IgD-negative memory B cell (primary cell): ENCODE measurements around the gene TBPL1. TPM values are rescaled to one million over a fixed set of nuclear protein-coding genes. Genes with fewer than 3 reads are reported as not detected.

Experiments used
- H3K27ac Mint-ChIP-seq, 3 donors: one replicate each; pipeline ENCODE4 v1.8.0; 2020 to 2022; ENCODE audit warnings: mild to moderate bottlenecking in 3 of 3, mixed read lengths in 3 of 3, moderate library complexity in 1 of 3
- H3K27me3 Mint-ChIP-seq: one replicate; pipeline ENCODE4 v1.8.0; 2021; ENCODE audit warnings: mixed read lengths
- H3K36me3 Mint-ChIP-seq: one replicate; pipeline ENCODE4 v1.8.0; 2020; ENCODE audit warnings: mild to moderate bottlenecking, mixed read lengths
- H3K4me1 Mint-ChIP-seq, 3 donors: one replicate each; pipeline ENCODE4 v1.8.0; 2020 to 2022; ENCODE audit warnings: mixed read lengths in 3 of 3, mild to moderate bottlenecking in 1 of 3
- H3K4me3 Mint-ChIP-seq, 4 donors: one replicate each; pipeline ENCODE4 v1.8.0; 2020 to 2022; ENCODE audit warnings: mild to moderate bottlenecking in 4 of 4, mixed read lengths in 4 of 4, moderate library complexity in 3 of 4
- H3K9me3 Mint-ChIP-seq, 3 donors: one replicate each; pipeline ENCODE4 v1.8.0; 2020 to 2021; ENCODE audit warnings: mixed read lengths in 3 of 3, mild to moderate bottlenecking in 1 of 3
- polyA plus RNA-seq: library from polyadenylated mRNA; unstranded; fragments of 300-500 nt; fragmentation: Illumina TruSeq; gene quantifications from one replicate; pipeline ENCODE4 v1.2.3, GENCODE V29; 2021

The TBPL1 gene
- polyA plus RNA-seq, 1 donor from 2014 or later: 56.3 TPM

- Mint-ChIP-seq H3K36me3 (no peaks in the 10 kb centered on the region), H3K4me3 (no peak overlapping the region), H3K4me1 (no peaks in the 10 kb centered on the region), H3K27me3 (no peaks in the 10 kb centered on the region), H3K27ac (no peak overlapping the region), H3K9me3 (no peaks in the 10 kb centered on the region)
Measured at GRCh38 chr6:133945158-133945557, 7.9 kb upstream of the TBPL1 start.

DNA sequence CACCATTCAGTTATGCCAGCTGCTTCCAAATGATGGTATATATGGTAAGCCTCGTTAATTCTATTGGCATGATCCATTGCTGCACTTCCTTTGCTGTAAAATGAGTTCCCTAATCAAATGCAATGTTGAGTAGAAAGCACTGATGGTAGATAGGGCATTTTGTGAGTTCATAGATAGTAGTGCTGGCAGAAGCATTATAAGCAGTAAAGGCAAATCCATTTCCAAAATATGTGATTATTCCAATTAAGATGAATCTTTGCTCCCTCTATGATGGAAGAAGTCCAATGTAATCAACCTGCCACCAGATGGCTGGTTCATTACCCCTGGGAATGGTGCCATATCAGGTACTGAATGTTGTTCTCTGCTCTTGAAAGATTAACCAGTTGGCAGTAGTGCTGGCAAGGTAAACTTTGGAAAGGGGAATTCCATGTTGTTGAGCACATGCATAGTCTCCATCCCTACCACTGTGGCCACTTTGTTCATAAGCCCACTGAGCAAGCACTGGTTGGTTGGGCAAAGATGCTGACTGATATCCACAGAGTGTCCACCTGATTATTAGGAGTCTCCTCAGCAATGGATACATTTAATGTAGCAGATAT lies 5.6 kb upstream of the TBPL1 start:
- Mint-ChIP-seq H3K27ac (no peak overlapping the region), H3K9me3 (no peaks in the 10 kb centered on the region), H3K27me3 (no peaks in the 10 kb centered on the region), H3K4me1 (peaks cover 4 to 7% (median 5%) of the 10 kb centered on the region in 3 donors), H3K36me3 (no peaks in the 10 kb centered on the region), H3K4me3 (no peak overlapping the region)

DNA sequence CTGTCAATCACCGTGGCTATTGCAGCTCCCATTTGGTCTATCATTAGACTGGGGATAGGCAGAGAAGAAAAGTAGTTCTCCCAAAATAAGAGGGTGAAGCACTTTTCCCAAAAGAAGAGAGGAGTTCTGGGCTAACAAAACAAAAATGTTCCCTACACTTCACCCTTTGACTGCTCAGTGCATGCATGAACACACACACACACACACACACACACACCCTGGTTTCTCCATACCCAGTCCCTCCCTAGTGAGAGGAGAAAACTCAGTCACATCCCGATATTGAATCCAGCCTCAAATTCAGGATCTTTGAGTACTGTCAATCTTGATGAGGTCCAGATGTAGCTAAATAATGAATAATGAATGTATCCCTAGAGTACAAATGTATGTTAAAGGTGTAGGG lies 4.6 kb upstream of the TBPL1 start:
- no peak overlapping the region for H3K27ac Mint-ChIP-seq
- H3K27me3 Mint-ChIP-seq: no peaks in the 10 kb centered on the region
- H3K36me3 Mint-ChIP-seq: no peaks in the 10 kb centered on the region
- H3K4me1 Mint-ChIP-seq: peaks cover 4 to 12% (median 7%) of the 10 kb centered on the region in 3 donors
- H3K9me3 Mint-ChIP-seq: no peaks in the 10 kb centered on the region
- no peak overlapping the region for H3K4me3 Mint-ChIP-seq

- peak overlapping the region; percentile 92 to 98 (median 94) for H3K4me3 Mint-ChIP-seq
- H3K36me3 Mint-ChIP-seq: no peaks in the 10 kb centered on the region
- peak overlapping the region; percentile 82 to 92 (median 84) for H3K27ac Mint-ChIP-seq
- peaks cover 19 to 31% (median 26%) of the 10 kb centered on the region in 3 donors for H3K4me1 Mint-ChIP-seq
- H3K9me3 Mint-ChIP-seq: no peaks in the 10 kb centered on the region
- no peaks in the 10 kb centered on the region for H3K27me3 Mint-ChIP-seq
Measured at GRCh38 chr6:133951227-133951626, 1.8 kb upstream of the TBPL1 start.

GRCh38 chr6:133951881-133952814 lies 876 bp upstream of the TBPL1 start:
- H3K27ac Mint-ChIP-seq: peak overlapping the region; percentile 82 to 97 (median 92)
- H3K9me3 Mint-ChIP-seq: no peaks in the 10 kb centered on the region
- peaks cover 29 to 40% (median 34%) of the 10 kb centered on the region in 3 donors for H3K4me1 Mint-ChIP-seq
- no peaks in the 10 kb centered on the region for H3K27me3 Mint-ChIP-seq
- peak overlapping the region; percentile 92 to 99 (median 98) for H3K4me3 Mint-ChIP-seq
- H3K36me3 Mint-ChIP-seq: no peaks in the 10 kb centered on the region

- no peaks in the 10 kb centered on the region for H3K27me3 Mint-ChIP-seq
- H3K9me3 Mint-ChIP-seq: no peaks in the 10 kb centered on the region
Measured at GRCh38 chr6:133953634-133954415, 801 bp downstream of the TBPL1 start.

GRCh38 chr6:133954657-133955576 lies 1.9 kb downstream of the TBPL1 start:
- Mint-ChIP-seq H3K9me3 (no peaks in the 10 kb centered on the region), H3K27me3 (no peaks in the 10 kb centered on the region), H3K4me1 (peaks cover 42 to 60% (median 52%) of the 10 kb centered on the region in 3 donors), H3K27ac (peak overlapping the region in 2 of 3 donors; percentile 54 to 82), H3K4me3 (peak overlapping the region; percentile 38 to 99 (median 95)), H3K36me3 (no peaks in the 10 kb centered on the region)

More at GRCh38 chr6:133953634-133954415, 801 bp downstream of the TBPL1 start:
- H3K4me1 Mint-ChIP-seq: peaks cover 35 to 53% (median 46%) of the 10 kb centered on the region in 3 donors
- no peaks in the 10 kb centered on the region for H3K36me3 Mint-ChIP-seq
- peak overlapping the region; percentile 92 to 99 (median 98) for H3K4me3 Mint-ChIP-seq
- H3K27ac Mint-ChIP-seq: peak overlapping the region in 2 of 3 donors; percentile 82 to 92

DNA sequence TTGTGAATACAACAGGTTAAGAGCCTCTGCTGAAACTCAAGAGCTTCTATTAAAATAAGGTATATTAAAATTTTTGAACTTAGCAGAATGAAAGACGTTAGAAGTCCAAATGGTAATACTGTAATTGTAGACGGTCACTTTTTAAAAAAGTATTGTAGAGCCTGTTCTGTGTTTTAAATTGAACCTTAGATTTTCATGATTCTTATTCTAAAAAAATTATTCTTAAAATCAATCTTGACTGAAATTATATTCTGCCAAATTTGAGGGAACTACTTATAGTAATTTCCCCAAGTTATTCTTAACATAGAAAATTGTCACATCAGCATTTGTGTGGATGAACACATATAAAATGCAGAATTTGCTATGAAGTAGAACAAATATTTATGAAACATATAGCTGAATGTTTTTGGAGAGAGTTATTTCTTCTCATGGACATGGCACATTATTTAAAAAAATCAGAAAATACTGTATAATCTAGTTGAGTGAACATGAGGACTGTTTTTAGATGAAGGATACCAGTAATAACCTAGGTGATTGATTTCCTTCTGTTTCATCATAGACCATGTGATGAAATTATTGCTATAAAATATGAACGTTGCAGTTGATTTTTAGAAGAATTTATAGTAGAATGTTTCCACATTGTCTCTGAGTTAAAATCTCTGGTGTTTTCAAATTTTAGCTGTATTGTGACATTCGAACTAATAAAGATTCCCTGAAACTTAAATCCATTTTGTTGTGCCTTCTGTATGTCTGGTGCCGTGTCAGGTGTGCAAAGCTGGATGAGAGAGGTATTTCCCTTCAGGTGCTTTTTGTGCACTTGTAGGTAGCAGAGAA lies 2.8 kb downstream of the TBPL1 start:
- peak overlapping the region in 1 of 3 donors; percentile 18 for H3K27ac Mint-ChIP-seq
- peak overlapping the region in 2 of 4 donors; percentile 4 to 92 for H3K4me3 Mint-ChIP-seq
- no peaks in the 10 kb centered on the region for H3K27me3 Mint-ChIP-seq
- no peaks in the 10 kb centered on the region for H3K9me3 Mint-ChIP-seq
- H3K4me1 Mint-ChIP-seq: peaks cover 47 to 67% (median 56%) of the 10 kb centered on the region in 3 donors
- H3K36me3 Mint-ChIP-seq: no peaks in the 10 kb centered on the region

DNA sequence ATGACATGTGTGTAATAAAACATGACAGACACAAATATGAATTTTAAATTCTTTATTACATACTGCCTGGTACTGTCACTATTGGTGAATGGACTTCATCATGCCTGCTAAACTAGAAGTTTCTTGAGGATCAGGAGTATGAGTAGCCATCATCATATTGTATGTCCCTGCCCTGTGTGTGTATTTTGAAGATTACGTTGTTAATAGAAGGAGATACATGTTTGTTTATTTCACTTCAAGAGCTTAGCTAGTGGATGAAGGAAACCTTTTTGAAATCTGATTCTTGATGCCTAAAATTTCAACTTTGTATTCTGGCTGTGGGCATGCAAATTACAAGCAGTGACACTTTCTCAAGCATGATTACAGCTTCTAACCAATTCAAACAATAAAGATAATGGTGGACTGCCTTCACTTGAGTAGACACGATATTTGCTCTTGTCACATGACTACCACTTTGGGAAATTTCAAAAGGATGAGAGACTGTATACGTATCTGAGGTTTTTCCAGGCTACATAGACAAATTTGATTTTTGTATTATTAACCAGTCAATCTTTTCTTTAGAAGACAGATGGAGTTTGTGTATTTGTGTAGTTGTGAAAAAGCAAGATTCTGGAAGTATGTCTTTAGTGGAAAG lies 3.5 kb downstream of the TBPL1 start:
- H3K27me3 Mint-ChIP-seq: no peaks in the 10 kb centered on the region
- H3K4me1 Mint-ChIP-seq: peaks cover 49 to 65% (median 54%) of the 10 kb centered on the region in 3 donors
- H3K9me3 Mint-ChIP-seq: no peaks in the 10 kb centered on the region
- H3K4me3 Mint-ChIP-seq: peak overlapping the region in 2 of 4 donors; percentile 4 to 7
- H3K27ac Mint-ChIP-seq: peak overlapping the region in 1 of 3 donors; percentile 18
- H3K36me3 Mint-ChIP-seq: no peaks in the 10 kb centered on the region

GRCh38 chr6:133957227-133957626 lies 4.2 kb downstream of the TBPL1 start:
- Mint-ChIP-seq H3K36me3 (no peaks in the 10 kb centered on the region), H3K4me1 (peaks cover 51 to 68% (median 58%) of the 10 kb centered on the region in 3 donors), H3K27ac (no peak overlapping the region), H3K4me3 (peak overlapping the region in 1 of 4 donors; percentile 7), H3K27me3 (no peaks in the 10 kb centered on the region), H3K9me3 (no peaks in the 10 kb centered on the region)

DNA sequence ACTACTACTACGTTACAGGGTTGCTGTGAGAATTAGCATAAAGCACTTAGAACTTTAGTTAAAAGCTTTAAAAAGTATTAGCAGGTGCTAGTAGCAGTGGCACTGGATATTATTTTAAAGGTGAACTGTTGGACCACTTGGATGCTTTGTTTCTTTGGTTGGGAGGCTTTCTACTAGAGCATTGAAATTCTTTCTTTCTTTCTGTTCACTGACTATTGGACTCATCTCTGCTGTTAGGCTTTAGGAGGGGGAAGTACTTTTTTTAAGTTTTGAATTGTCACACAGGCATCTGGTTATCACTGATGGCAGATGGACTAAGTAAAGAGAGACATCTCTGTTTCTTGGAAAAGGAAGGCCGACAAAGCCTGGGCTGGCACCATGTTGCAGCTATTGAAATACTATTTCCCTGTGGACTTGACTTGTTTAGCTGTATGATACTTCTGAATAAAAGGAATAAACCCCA lies 4.8 kb downstream of the TBPL1 start:
- peak overlapping the region in 1 of 4 donors; percentile 50 for H3K4me3 Mint-ChIP-seq
- H3K9me3 Mint-ChIP-seq: no peaks in the 10 kb centered on the region
- H3K27ac Mint-ChIP-seq: peak overlapping the region in 2 of 3 donors; percentile 29 to 34
- H3K4me1 Mint-ChIP-seq: peaks cover 51 to 72% (median 63%) of the 10 kb centered on the region in 3 donors
- no peaks in the 10 kb centered on the region for H3K36me3 Mint-ChIP-seq
- H3K27me3 Mint-ChIP-seq: no peaks in the 10 kb centered on the region

- no peaks in the 10 kb centered on the region for H3K27me3 Mint-ChIP-seq
- H3K9me3 Mint-ChIP-seq: no peaks in the 10 kb centered on the region
- peaks cover 51 to 70% (median 66%) of the 10 kb centered on the region in 3 donors for H3K4me1 Mint-ChIP-seq
- no peaks in the 10 kb centered on the region for H3K36me3 Mint-ChIP-seq
- H3K27ac Mint-ChIP-seq: no peak overlapping the region
- peak overlapping the region in 1 of 4 donors; percentile 28 for H3K4me3 Mint-ChIP-seq
Measured at GRCh38 chr6:133958791-133959190, 5.8 kb downstream of the TBPL1 start.
